Activated CD8-positive, alpha-beta T cell treated with anti-CD3 and anti-CD28 coated beads, Interleukin-2, amount 10 ng/mL, durations not matched to agents 7 days and 5 days (primary cell): ENCODE measurements around the gene CDK11B. TPM values are rescaled to one million over a fixed set of nuclear protein-coding genes. Genes with fewer than 3 reads are reported as not detected.
"Not testable (repeated sequence)": the region's sequence is repeated elsewhere in the genome, so short reads cannot be mapped to it uniquely, and the experiment has no call there.

Experiments
- ATAC-seq: fragments of 150-1000 bp; cut with Tn5 transposase; one replicate; pipeline ENCODE4 v1.10.0; 2021; ENCODE audit warnings: moderate library complexity
- CTCF ChIA-PET: fragments of 350-600 bp; sonication (Branson Sonifier 250); formaldehyde crosslinking; loops from one replicate; lab custom pipeline; 2021; ENCODE audit warnings: antibody characterized with exemption; lab: Charles Lee
- POLR2A ChIA-PET: fragments of 350-600 bp; sonication (Branson Sonifier 250); formaldehyde crosslinking; loops from one replicate; lab custom pipeline; 2021; ENCODE audit warnings: antibody characterized with exemption; lab: Charles Lee
- DNase-seq: peaks from one replicate; pipeline ENCODE4 v3.0.0-alpha.2; 2020
- H3K27ac Mint-ChIP-seq: one replicate; pipeline ENCODE4 v1.8.0; 2021; ENCODE audit warnings: mild to moderate bottlenecking, mixed read lengths
- H3K27me3 Mint-ChIP-seq: one replicate; pipeline ENCODE4 v1.8.0; 2021; ENCODE audit warnings: low read depth, mixed read lengths
- H3K36me3 Mint-ChIP-seq: one replicate; pipeline ENCODE4 v1.8.0; 2021; ENCODE audit warnings: low read depth, mixed read lengths
- H3K4me1 Mint-ChIP-seq: one replicate; pipeline ENCODE4 v1.8.0; 2021; ENCODE audit warnings: low read depth, mixed read lengths
- H3K4me3 Mint-ChIP-seq: one replicate; pipeline ENCODE4 v1.8.0; 2021; ENCODE audit warnings: mild to moderate bottlenecking, mixed read lengths
- H3K9me3 Mint-ChIP-seq: one replicate; pipeline ENCODE4 v1.8.0; 2022; ENCODE audit warnings: mixed read lengths; ENCODE audit not compliant: insufficient read depth
- total RNA-seq, 2 experiments: library from RNA; stranded (reverse); gene quantifications; one replicate each; pipeline ENCODE4 v1.2.3, GENCODE V29; 2021

The CDK11B gene
- total RNA-seq, 2 experiments from 2014 or later, result 35.4 to 39.5 TPM

GRCh38 chr1:1678581-1679380 lies 20.0 kb upstream of the CDK11B start:
- H3K4me1 Mint-ChIP-seq, result peaks cover 26% of the 10 kb centered on the region
- ATAC-seq (peak; percentile 82), DNase-seq (peak; percentile 88)
- ChIA-PET CTCF (interaction anchor here (0.7 to 2.2 kb wide), 17 partner anchors 9 to 230 kb away, joined by 3 to 20 read pairs (median 4); partner anchors contain the start of gene MIB2), POLR2A (interaction anchor here (0.6 to 2.1 kb wide), 9 partner anchors 9 to 309 kb away, joined by 3 to 10 read pairs (median 4); partner anchors contain the start of gene MIB2)
- peak overlapping the region; percentile 89 for H3K4me3 Mint-ChIP-seq
- peaks cover 20% of the 10 kb centered on the region for H3K36me3 Mint-ChIP-seq
- no peaks in the 10 kb centered on the region for H3K9me3 Mint-ChIP-seq
- no peaks in the 10 kb centered on the region for H3K27me3 Mint-ChIP-seq
- peak overlapping the region; percentile 98 for H3K27ac Mint-ChIP-seq

- Mint-ChIP-seq H3K4me3 (peak overlapping the region; percentile 89), H3K36me3 (peaks cover 19% of the 10 kb centered on the region), H3K9me3 (no peaks in the 10 kb centered on the region), H3K4me1 (peaks cover 26% of the 10 kb centered on the region), H3K27me3 (no peaks in the 10 kb centered on the region), H3K27ac (peak overlapping the region; percentile 98)
- peak; percentile 70 for DNase-seq
- ATAC-seq, result peak; percentile 69
- POLR2A ChIA-PET, result interaction anchor here (0.6 to 2.1 kb wide), 9 partner anchors 8 to 302 kb away, joined by 3 to 10 read pairs (median 3); partner anchors contain the start of genes AURKAIP1 and MIB2
- CTCF ChIA-PET, result interaction anchor here (0.7 to 2.2 kb wide), 17 partner anchors 9 to 231 kb away, joined by 3 to 20 read pairs (median 4); partner anchors contain the start of gene MIB2
These were observed 19.1 kb upstream of the CDK11B start for GRCh38 chr1:1677718-1678580.

- peaks cover 26% of the 10 kb centered on the region for H3K4me1 Mint-ChIP-seq
- H3K27ac Mint-ChIP-seq, CTCF ChIA-PET, POLR2A ChIA-PET, DNase-seq, H3K27me3 Mint-ChIP-seq, H3K9me3 Mint-ChIP-seq, ATAC-seq, H3K4me3 Mint-ChIP-seq: not testable (repeated sequence)
- peaks cover 27% of the 10 kb centered on the region for H3K36me3 Mint-ChIP-seq
These were observed 17.3 kb upstream of the CDK11B start for GRCh38 chr1:1676087-1676486.

- H3K27me3 Mint-ChIP-seq, CTCF ChIA-PET, H3K4me3 Mint-ChIP-seq, H3K27ac Mint-ChIP-seq, H3K9me3 Mint-ChIP-seq, ATAC-seq, POLR2A ChIA-PET, DNase-seq: not testable (repeated sequence)
- Mint-ChIP-seq H3K36me3 (peaks cover 29% of the 10 kb centered on the region), H3K4me1 (peaks cover 26% of the 10 kb centered on the region)
These were observed 16.4 kb upstream of the CDK11B start for GRCh38 chr1:1675218-1675617.

- POLR2A ChIA-PET, H3K27me3 Mint-ChIP-seq, ATAC-seq, H3K27ac Mint-ChIP-seq, H3K9me3 Mint-ChIP-seq, CTCF ChIA-PET, H3K4me3 Mint-ChIP-seq, DNase-seq: not testable (repeated sequence)
- Mint-ChIP-seq H3K4me1 (peaks cover 28% of the 10 kb centered on the region), H3K36me3 (peaks cover 32% of the 10 kb centered on the region)
These were observed 16.0 kb upstream of the CDK11B start for GRCh38 chr1:1674806-1675205.

- H3K27ac Mint-ChIP-seq, result no peak overlapping the region
- no peaks in the 10 kb centered on the region for H3K9me3 Mint-ChIP-seq
- no peak overlapping the region for H3K4me3 Mint-ChIP-seq
- POLR2A ChIA-PET, result no interaction called here
- peaks cover 36% of the 10 kb centered on the region for H3K36me3 Mint-ChIP-seq
- ATAC-seq, result no peak
- H3K27me3 Mint-ChIP-seq, result no peaks in the 10 kb centered on the region
- peaks cover 10% of the 10 kb centered on the region for H3K4me1 Mint-ChIP-seq
- CTCF ChIA-PET, result no interaction called here
- no peak for DNase-seq
These were observed 13.6 kb upstream of the CDK11B start for GRCh38 chr1:1672181-1672965.

- no peak overlapping the region for H3K4me3 Mint-ChIP-seq
- POLR2A ChIA-PET, result no interaction called here
- H3K27ac Mint-ChIP-seq, result no peak overlapping the region
- no peaks in the 10 kb centered on the region for H3K27me3 Mint-ChIP-seq
- H3K9me3 Mint-ChIP-seq, result no peaks in the 10 kb centered on the region
- DNase-seq (no peak), ATAC-seq (no peak)
- peaks cover 8% of the 10 kb centered on the region for H3K4me1 Mint-ChIP-seq
- peaks cover 34% of the 10 kb centered on the region for H3K36me3 Mint-ChIP-seq
- CTCF ChIA-PET, result no interaction called here
These were observed 12.7 kb upstream of the CDK11B start for GRCh38 chr1:1671365-1672119.

- CTCF ChIA-PET, result no interaction called here
- H3K27ac Mint-ChIP-seq, result no peak overlapping the region
These were observed 12.1 kb upstream of the CDK11B start for GRCh38 chr1:1670866-1671265.

GRCh38 chr1:1669468-1670440 lies 10.9 kb upstream of the CDK11B start:
- ChIA-PET CTCF (interaction anchor here (2.2 kb wide), 1 partner anchor 9 kb away, joined by 14 read pairs; no protein-coding TSS in a partner anchor), POLR2A (interaction anchor here (0.7 to 1.1 kb wide), 2 partner anchors 8 to 58 kb away, joined by 6 read pairs; no protein-coding TSS in a partner anchor)
- Mint-ChIP-seq H3K36me3 (peaks cover 41% of the 10 kb centered on the region), H3K9me3 (no peaks in the 10 kb centered on the region), H3K27ac (no peak overlapping the region), H3K4me1 (peaks cover 8% of the 10 kb centered on the region), H3K27me3 (no peaks in the 10 kb centered on the region), H3K4me3 (no peak overlapping the region)
- no peak for ATAC-seq
- no peak for DNase-seq

More at GRCh38 chr1:1670866-1671265, 12.1 kb upstream of the CDK11B start:
- Mint-ChIP-seq H3K27me3 (no peaks in the 10 kb centered on the region), H3K9me3 (no peaks in the 10 kb centered on the region), H3K4me1 (peaks cover 8% of the 10 kb centered on the region), H3K36me3 (peaks cover 40% of the 10 kb centered on the region), H3K4me3 (no peak overlapping the region)
- ATAC-seq (no peak), DNase-seq (no peak)
- POLR2A ChIA-PET, result no interaction called here

GRCh38 chr1:1666526-1666925 lies 7.7 kb upstream of the CDK11B start:
- peaks cover 28% of the 10 kb centered on the region for H3K36me3 Mint-ChIP-seq
- H3K27me3 Mint-ChIP-seq, result no peaks in the 10 kb centered on the region
- H3K9me3 Mint-ChIP-seq, result no peaks in the 10 kb centered on the region
- no peak overlapping the region for H3K27ac Mint-ChIP-seq
- H3K4me3 Mint-ChIP-seq, result no peak overlapping the region
- ChIA-PET POLR2A (interaction anchor here (1.8 kb wide), 1 partner anchor 62 kb away, joined by 7 read pairs; no protein-coding TSS in a partner anchor), CTCF (interaction anchor here (1.8 to 2.9 kb wide), 2 partner anchors 12 to 63 kb away, joined by 8 to 20 read pairs; no protein-coding TSS in a partner anchor)
- peaks cover 6% of the 10 kb centered on the region for H3K4me1 Mint-ChIP-seq
- no peak for DNase-seq
- no peak for ATAC-seq
